KMS-11 (cell line): Measurements from ENCODE around the gene MKX.

Experiments
- H2AFZ ChIP-seq: fragments of 200-600 bp; sonication (generic); 2 replicates; pipeline ENCODE4 v1.6.1; 2016; ENCODE audit warnings: antibody characterized with exemption, mixed run types, low read depth
- H3K27ac ChIP-seq: fragments of 200-600 bp; sonication (generic); 2 replicates; pipeline ENCODE4 v1.6.1; 2016; ENCODE audit warnings: mild to moderate bottlenecking, mixed run types
- H3K27me3 ChIP-seq: fragments of 200-600 bp; sonication (generic); 2 replicates; pipeline ENCODE4 v1.6.1; 2017; ENCODE audit warnings: mild to moderate bottlenecking, low read depth, mixed run types, moderate library complexity; ENCODE audit not compliant: insufficient read depth
- H3K36me3 ChIP-seq: fragments of 200-600 bp; sonication (generic); 2 replicates; pipeline ENCODE4 v1.6.1; 2017; ENCODE audit warnings: mild to moderate bottlenecking, mixed run types; ENCODE audit not compliant: insufficient read depth
- H3K4me1 ChIP-seq: fragments of 200-600 bp; sonication (generic); 2 replicates; pipeline ENCODE4 v1.6.1; 2016; ENCODE audit warnings: mild to moderate bottlenecking, low read depth, mixed run types; ENCODE audit not compliant: poor library complexity, severe bottlenecking
- H3K4me2 ChIP-seq: fragments of 200-600 bp; sonication (generic); 2 replicates; pipeline ENCODE4 v1.7.0; 2016; ENCODE audit warnings: mild to moderate bottlenecking, mixed run types
- H3K4me3 ChIP-seq: fragments of 200-600 bp; sonication (generic); IDR thresholded peaks from 2 replicates; pipeline ENCODE4 v1.6.1; 2017; ENCODE audit warnings: low read depth, low read length, mixed read lengths; ENCODE audit not compliant: insufficient read depth
- H3K79me2 ChIP-seq: fragments of 200-600 bp; sonication (generic); 2 replicates; pipeline ENCODE4 v1.6.1; 2016; ENCODE audit warnings: low read depth, mixed run types; ENCODE audit not compliant: insufficient read depth
- H3K9ac ChIP-seq: fragments of 200-600 bp; sonication (generic); 2 replicates; pipeline ENCODE4 v1.6.1; 2016; ENCODE audit warnings: mild to moderate bottlenecking, mixed run types
- H4K20me1 ChIP-seq: fragments of 200-600 bp; sonication (generic); 2 replicates; pipeline ENCODE4 v1.6.1; 2016; ENCODE audit warnings: mild to moderate bottlenecking, mixed run types; ENCODE audit not compliant: insufficient read depth
- TF ChIP-seq, protein P1 (sequence below): fragments of 200-600 bp; sonication (generic); conservative IDR thresholded peaks from 2 replicates; pipeline ENCODE4 v1.6.1; 2017; ENCODE audit warnings: low read depth, mild to moderate bottlenecking, antibody characterized with exemption, low read length, moderate library complexity, mixed read lengths

MKX gene

DNA sequence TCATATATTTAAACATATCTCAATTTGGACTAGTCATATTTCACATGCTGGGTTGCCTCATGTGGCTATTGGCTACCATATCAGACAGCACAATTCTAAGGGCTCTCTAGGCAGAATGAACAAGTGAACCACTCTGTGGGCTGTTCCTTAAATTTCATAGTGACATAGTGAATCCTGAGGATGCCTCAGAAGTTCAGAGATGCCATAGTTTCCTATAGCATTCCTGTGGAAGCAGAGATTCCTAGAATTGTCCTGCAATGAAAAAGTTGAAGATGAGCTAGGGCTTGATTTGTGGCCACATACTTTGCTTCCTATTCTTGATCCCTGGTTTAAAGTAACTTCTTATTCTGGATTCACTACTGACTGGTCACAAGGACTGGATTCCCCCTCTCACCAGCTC, 35.6 kb downstream of the MKX start:
- no peaks in the 10 kb centered on the region for H3K4me1 ChIP-seq
- no peaks in the 10 kb centered on the region for H4K20me1 ChIP-seq
- H3K79me2 ChIP-seq = no peaks in the 10 kb centered on the region
- no peak overlapping the region for H3K4me3 ChIP-seq
- TF ChIP-seq, protein P1, sequence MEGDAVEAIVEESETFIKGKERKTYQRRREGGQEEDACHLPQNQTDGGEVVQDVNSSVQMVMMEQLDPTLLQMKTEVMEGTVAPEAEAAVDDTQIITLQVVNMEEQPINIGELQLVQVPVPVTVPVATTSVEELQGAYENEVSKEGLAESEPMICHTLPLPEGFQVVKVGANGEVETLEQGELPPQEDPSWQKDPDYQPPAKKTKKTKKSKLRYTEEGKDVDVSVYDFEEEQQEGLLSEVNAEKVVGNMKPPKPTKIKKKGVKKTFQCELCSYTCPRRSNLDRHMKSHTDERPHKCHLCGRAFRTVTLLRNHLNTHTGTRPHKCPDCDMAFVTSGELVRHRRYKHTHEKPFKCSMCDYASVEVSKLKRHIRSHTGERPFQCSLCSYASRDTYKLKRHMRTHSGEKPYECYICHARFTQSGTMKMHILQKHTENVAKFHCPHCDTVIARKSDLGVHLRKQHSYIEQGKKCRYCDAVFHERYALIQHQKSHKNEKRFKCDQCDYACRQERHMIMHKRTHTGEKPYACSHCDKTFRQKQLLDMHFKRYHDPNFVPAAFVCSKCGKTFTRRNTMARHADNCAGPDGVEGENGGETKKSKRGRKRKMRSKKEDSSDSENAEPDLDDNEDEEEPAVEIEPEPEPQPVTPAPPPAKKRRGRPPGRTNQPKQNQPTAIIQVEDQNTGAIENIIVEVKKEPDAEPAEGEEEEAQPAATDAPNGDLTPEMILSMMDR = no peak
- H3K4me2 ChIP-seq = no peak overlapping the region
- no peak overlapping the region for H3K9ac ChIP-seq
- H2AFZ ChIP-seq = no peak overlapping the region
- H3K27me3 ChIP-seq = no peaks in the 10 kb centered on the region
- H3K27ac ChIP-seq = no peak overlapping the region
- H3K36me3 ChIP-seq = no peaks in the 10 kb centered on the region

DNA sequence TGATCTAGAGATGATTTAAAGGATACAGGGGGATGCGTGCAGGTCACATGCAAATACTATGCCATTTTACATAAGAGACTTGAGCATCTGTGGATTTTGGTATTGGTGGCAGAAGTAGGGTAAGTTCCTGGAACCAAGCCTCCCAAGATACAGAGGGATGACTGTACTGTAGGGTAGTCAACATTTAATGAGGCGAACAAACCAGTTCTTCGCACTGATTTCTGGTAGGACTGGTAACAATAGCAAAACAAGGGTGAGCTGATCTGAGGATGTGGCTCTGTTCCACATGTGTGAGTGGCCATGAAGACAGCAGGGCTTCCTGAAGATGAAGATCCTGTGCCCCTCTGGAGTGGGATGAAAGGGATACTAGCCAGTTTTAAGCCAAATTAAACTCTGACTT, 36.3 kb downstream of the MKX start:
- no peaks in the 10 kb centered on the region for H3K36me3 ChIP-seq
- no peak overlapping the region for H3K4me2 ChIP-seq
- H2AFZ ChIP-seq = no peak overlapping the region
- no peaks in the 10 kb centered on the region for H3K4me1 ChIP-seq
- H3K27ac ChIP-seq = no peak overlapping the region
- H4K20me1 ChIP-seq = no peaks in the 10 kb centered on the region
- no peaks in the 10 kb centered on the region for H3K79me2 ChIP-seq
- no peak overlapping the region for H3K9ac ChIP-seq
- H3K27me3 ChIP-seq = no peaks in the 10 kb centered on the region
- TF ChIP-seq, protein P1 = no peak
- no peak overlapping the region for H3K4me3 ChIP-seq

DNA sequence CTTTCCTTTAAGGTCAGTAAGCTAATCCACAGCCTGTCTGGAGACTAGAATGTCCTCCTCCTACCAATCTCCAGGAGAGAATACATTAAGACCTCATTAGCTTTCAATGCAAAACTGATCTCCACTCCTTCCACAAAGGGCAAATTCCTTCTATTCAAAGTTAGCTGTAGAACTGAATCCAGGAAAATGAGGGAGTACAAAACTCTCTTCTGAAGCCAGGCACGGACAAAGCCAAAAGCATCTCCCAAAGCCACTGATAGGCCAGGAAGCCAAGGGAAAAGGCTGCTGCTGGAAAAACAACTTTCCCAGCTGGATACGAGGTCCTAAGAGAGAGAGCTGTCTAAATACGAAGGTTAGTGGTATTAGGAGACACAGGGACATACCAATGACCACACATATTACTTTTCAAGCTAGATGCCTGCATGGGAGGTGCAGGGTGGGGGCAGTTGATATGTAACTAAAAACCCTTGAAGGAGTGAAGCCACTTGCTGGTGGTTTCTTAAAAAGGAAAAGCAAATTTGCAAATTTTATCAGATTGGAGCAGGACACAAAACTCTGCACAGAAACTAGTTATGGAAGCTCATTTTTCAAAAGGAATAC, 43.6 kb downstream of the MKX start:
- TF ChIP-seq, protein P1 = no peak
- H3K79me2 ChIP-seq = no peaks in the 10 kb centered on the region
- no peak overlapping the region for H3K27ac ChIP-seq
- no peak overlapping the region for H3K4me2 ChIP-seq
- H4K20me1 ChIP-seq = no peaks in the 10 kb centered on the region
- H3K9ac ChIP-seq = no peak overlapping the region
- H3K4me1 ChIP-seq = no peaks in the 10 kb centered on the region
- no peak overlapping the region for H3K4me3 ChIP-seq
- no peak overlapping the region for H2AFZ ChIP-seq
- H3K36me3 ChIP-seq = no peaks in the 10 kb centered on the region
- H3K27me3 ChIP-seq = no peaks in the 10 kb centered on the region

DNA sequence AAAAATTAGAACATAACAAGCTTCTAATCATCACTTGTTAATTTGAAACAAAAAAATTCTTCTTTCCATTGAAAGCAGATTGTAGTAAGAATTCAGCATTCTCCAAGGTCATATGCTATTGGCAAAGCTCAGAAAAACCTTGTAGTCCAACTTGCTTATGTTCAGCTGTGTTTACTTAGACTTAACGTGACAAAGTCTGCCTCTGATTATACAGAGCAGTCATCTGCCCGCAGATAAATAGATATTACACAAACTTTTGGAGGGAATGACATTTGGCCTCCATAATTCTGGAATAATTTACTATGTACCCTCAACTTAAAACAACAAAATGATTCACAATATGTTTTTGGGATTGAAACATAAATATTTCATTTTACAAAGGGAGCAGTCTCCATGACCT, 45.8 kb downstream of the MKX start:
- Histone ChIP-seq H4K20me1 (no peaks in the 10 kb centered on the region), H3K27me3 (no peaks in the 10 kb centered on the region), H3K9ac (no peak overlapping the region), H2AFZ (no peak overlapping the region), H3K4me1 (no peaks in the 10 kb centered on the region), H3K79me2 (no peaks in the 10 kb centered on the region), H3K27ac (no peak overlapping the region), H3K4me3 (no peak overlapping the region), H3K4me2 (no peak overlapping the region), H3K36me3 (no peaks in the 10 kb centered on the region)
- TF ChIP-seq, protein P1 = no peak
